ENCODE results near the gene METAP1.
"Not testable (repeated sequence)": the region's sequence is repeated elsewhere in the genome, so short reads cannot be mapped to it uniquely, and the experiment has no call there.

Gene METAP1

DNA sequence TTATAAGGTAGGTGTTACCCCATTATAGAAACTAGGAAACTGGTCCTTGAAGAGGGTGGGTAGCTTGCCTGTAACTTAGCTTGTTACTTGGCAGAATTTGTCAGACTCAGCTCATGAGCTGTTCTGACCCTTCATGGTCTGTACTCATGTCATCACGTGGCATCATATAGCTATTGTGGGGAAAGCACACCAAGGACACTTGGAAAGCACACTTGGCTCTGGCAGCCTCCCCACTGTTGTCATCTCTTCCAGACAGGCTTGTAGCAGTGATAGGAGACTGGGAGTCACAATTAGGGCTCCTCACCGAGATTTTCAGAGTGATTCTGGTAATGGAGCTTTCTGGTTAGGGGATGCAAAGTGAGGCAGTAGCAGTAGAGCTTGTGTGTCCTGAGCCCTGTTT is 62.7 kb downstream of the METAP1 start:
- DNase-seq (ENCODE audit: low read depth in 3 of 3), result no peak

GRCh38 chr4:99059550-99059949 is 64.0 kb downstream of the METAP1 start:
- DNase-seq (ENCODE audit: low read depth in 3 of 3), result no peak

- no peak for DNase-seq (ENCODE audit: low read depth in 3 of 3)
Observed at GRCh38 chr4:99061048-99061700, 65.7 kb downstream of the METAP1 start.

GRCh38 chr4:99062120-99062519 is 66.6 kb downstream of the METAP1 start:
- DNase-seq (ENCODE audit: low read depth in 3 of 3), result no peak

GRCh38 chr4:99065521-99065920 is 70.0 kb downstream of the METAP1 start:
- DNase-seq (ENCODE audit: low read depth in 3 of 3), result not testable (repeated sequence)

DNA sequence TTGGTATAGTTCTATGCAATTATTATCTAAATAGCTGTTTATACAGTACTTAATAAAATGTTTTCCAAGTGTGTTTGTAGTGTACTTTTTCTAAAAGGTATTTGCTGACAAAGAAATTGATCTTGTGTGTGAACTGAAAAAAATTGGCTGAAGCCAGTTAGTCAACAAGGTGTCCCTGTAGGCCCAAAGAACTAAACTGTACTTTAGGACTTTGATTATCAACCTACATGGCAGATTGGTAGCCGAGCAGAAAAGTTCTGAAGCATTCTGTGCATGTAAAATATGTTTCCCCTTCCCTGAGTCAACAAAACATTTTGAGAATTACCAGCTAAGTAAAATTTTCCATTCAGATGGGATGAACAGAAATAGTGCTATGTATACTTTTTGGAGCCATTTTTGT is 72.1 kb downstream of the METAP1 start:
- DNase-seq (ENCODE audit: low read depth in 3 of 3), result no peak

DNA sequence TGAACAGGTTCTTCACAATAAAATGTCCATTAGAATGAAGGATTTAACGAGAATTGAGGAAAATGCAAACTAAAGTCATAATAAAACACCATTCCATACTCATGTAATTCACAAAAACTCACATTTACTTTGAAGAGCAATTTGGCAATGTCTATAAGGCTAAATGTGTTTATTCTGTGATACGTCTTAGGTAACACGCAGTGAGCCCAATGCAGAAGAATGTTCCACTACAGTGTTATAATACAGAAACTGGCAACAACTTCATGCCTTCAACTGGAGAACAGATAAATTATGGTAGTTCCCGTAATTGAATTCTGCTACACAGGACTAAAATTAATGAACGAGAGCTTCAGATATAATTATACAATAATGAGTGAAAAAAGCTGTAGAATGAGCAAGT is 75.6 kb downstream of the METAP1 start:
- no peak for DNase-seq (ENCODE audit: low read depth in 3 of 3)

- no peak for DNase-seq (ENCODE audit: low read depth in 3 of 3)
Observed at GRCh38 chr4:99074816-99075215, 79.3 kb downstream of the METAP1 start.

GRCh38 chr4:99076292-99076976 is 80.9 kb downstream of the METAP1 start:
- no peak for DNase-seq (ENCODE audit: low read depth in 3 of 3)

DNA sequence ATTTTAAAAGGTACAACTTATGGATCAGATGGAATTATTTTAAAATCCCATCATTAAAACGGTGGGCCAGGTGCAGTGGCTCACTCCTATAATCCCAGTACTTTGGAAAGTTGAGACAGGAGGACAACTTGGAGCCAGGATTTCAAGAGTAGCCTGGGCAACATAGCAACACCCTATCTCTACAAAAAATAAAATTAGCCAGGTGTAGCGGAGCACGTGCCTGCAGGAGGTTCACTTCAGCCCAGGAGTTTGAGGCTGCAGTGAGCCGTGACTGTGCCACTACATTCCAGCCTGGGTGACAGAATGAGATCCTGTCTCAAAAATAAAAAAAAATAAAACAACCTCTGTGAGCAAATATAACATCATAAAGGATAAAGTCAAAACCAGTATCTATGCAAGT is 81.7 kb downstream of the METAP1 start:
- DNase-seq (ENCODE audit: low read depth in 3 of 3), result no peak

- no peak for DNase-seq (ENCODE audit: low read depth in 3 of 3)
Observed at GRCh38 chr4:99078336-99078735, 82.8 kb downstream of the METAP1 start.

GRCh38 chr4:99078931-99079624 is 83.6 kb downstream of the METAP1 start:
- no peak for DNase-seq (ENCODE audit: low read depth in 3 of 3)

- DNase-seq (ENCODE audit: low read depth in 3 of 3), result no peak
Observed at GRCh38 chr4:99079625-99080295, 84.2 kb downstream of the METAP1 start.

DNA sequence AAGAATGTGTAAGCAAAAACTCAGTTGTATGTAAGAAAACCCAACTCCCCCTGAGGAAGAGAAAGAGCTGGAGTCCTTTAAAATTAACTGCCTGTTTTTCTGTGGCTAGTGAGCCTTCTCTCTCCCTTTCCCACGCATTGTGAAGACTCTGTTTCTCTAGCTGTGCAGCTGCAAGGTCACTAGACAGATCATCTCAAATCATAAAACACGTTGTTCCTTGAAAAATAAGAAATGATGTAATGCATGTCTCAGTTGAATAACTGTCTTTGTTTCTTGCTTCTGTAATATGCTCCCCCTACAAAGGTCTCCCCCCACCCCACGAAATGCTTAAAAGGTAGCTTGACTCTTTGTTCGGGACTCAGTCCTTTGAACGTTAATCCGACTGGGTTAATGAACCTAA is 85.3 kb downstream of the METAP1 start:
- not testable (repeated sequence) for DNase-seq (ENCODE audit: low read depth in 3 of 3)

GRCh38 chr4:99082192-99082591 is 86.7 kb downstream of the METAP1 start:
- DNase-seq (ENCODE audit: low read depth in 3 of 3), result no peak

DNA sequence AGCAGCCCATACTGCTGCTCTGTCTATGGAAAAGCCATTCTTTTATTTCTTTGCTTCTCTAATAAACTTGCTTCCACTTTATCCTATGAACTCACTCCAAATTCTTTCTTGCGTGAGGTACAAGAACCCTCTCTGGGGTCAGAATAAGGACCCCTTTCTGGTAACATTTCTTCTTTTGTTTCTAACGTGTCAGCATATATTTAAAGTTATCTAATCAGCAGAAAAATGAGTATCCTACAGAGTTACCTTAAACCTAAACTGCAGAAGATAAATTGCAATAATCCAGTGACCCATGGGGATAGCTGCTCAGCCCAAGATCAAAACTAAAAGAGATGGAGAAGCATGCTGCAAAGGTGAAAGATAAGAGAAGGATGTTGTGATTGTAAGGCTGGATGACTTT is 89.1 kb downstream of the METAP1 start:
- no peak for DNase-seq (ENCODE audit: low read depth in 3 of 3)

DNA sequence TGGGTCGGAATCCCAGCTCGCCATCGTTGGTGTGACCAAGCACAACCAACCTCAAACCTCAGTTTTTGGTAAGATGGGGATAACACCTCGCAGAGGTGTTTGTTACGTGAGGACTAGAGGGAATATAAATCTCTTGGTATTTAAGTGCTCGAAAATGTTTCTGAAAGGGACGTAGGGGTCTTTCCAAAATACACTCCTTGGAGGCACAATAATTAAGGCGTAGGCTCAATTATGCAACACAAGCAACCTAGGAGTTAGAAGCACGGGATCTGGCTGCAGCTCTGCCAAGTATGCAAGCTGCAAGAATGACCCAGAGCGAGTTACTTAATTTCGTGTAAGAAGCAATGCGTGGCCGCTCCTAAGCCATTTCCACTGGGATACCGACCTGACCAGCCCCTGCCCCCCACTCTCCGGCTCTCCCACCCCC is 92.5 kb downstream of the METAP1 start:
- peak in 1 of 3 experiments; percentile 0 for DNase-seq (ENCODE audit: low read depth in 3 of 3)

DNA sequence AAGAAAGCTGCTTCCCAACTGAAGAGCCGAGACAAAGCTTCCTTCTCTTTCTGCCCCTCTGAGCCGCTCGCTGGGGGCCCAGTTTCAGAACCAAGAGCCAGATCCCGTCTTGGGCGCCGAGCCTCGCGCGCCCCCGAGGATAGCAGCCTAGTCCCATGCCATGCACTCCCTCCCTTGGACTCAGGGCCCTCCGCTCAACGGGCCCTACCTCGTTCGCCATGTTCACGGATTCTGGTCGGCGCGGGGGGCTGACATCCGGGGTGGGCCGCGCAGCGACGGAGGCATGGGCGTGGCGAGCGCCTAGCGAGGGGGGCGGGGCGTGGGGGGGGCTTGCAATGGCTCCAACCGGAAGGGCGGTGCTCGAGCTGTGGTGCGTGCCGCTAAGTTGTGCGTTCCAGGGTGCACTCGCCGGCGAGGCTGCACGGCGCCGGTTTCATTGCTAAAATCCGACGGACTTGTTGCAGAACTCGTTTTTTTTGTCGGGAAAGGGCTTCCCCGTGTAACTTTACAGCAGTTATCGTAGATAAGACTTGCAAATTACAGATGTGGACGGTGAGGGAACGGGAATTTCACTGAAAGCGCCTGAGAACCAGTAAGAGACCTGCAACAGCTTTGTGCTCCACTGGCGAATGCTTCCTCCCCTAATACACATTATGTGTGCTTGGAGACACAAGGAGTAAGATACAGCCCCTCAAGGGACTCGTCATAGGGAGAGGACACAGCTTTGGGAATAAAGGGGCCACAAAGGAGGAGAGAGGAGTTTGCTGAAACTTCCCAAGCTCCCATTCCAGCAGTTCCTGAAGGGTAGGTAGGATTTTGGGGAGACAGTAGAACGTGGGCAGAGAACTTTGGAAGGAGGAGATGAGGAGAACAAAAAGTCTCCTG is 93.2 kb downstream of the METAP1 start, which contains the start of gene ADH5:
ADH5 (minus strand) TSS at position 308 of the 885 bp plus-strand sequence; CDS start at position 220, 88 bp downstream.
- DNase-seq (ENCODE audit: low read depth in 3 of 3), result peak; percentile 84 to 89 (median 86)

GRCh38 chr4:99090481-99091215 is 95.1 kb downstream of the METAP1 start:
- no peak for DNase-seq (ENCODE audit: low read depth in 3 of 3)

GRCh38 chr4:99091216-99091575 is 95.7 kb downstream of the METAP1 start:
- DNase-seq (ENCODE audit: low read depth in 3 of 3), result no peak

GRCh38 chr4:99091841-99092240 is 96.3 kb downstream of the METAP1 start:
- DNase-seq (ENCODE audit: low read depth in 3 of 3), result not testable (repeated sequence)
